ENCODE data around the gene BBS4. TPM values are rescaled to one million over a fixed set of nuclear protein-coding genes. Genes with fewer than 3 reads are reported as not detected.

BBS4 gene
- total and polyA plus RNA-seq, 8 donors = 8.6 to 19.2 (median 10.4) TPM

- Histone ChIP-seq H3K9me3 (no peaks in the 10 kb centered on the region), H3K4me3 (no peak overlapping the region), H3K36me3 (no peaks in the 10 kb centered on the region), H3K27me3 (no peaks in the 10 kb centered on the region), H3K27ac (no peak overlapping the region), H3K4me1 (peaks cover 10 to 22% (median 13%) of the 10 kb centered on the region in 3 donors)
- 79 to 92% methylated on average over 4 of the region's 4 CpGs for WGBS, 2 donors
- DNase-seq = no peak
- intact Hi-C loops (cut with DNase I) = loop anchor here in 1 of 3 donors (10.0 kb wide), 1 partner anchor 289 kb away; no protein-coding TSS in a partner anchor
- no peak for TF ChIP-seq CTCF (IDR thresholded peaks at IDR 0.05)
- no peak for ATAC-seq
- FAIRE-seq = no peak
Measured at GRCh38 chr15:72785432-72785831, 99.4 kb downstream of the BBS4 start.

GRCh38 chr15:72785841-72786240 is 99.8 kb downstream of the BBS4 start:
- Histone ChIP-seq H3K9me3 (no peaks in the 10 kb centered on the region), H3K27ac (no peak overlapping the region), H3K36me3 (no peaks in the 10 kb centered on the region), H3K27me3 (no peaks in the 10 kb centered on the region), H3K4me1 (peaks cover 10 to 18% (median 10%) of the 10 kb centered on the region in 3 donors), H3K4me3 (no peak overlapping the region)
- intact Hi-C loops (cut with DNase I) = loop anchor here in 1 of 3 donors (10.0 kb wide), 1 partner anchor 289 kb away; no protein-coding TSS in a partner anchor
- no peak for TF ChIP-seq CTCF (IDR thresholded peaks at IDR 0.05)
- ATAC-seq (no peak), FAIRE-seq (no peak), DNase-seq (no peak)
- WGBS, 2 donors = 90 to 97% methylated on average over 2 of the region's 2 CpGs

- 90 to 91% methylated on average over 4 of the region's 4 CpGs for WGBS, 2 donors
- intact Hi-C loops (cut with DNase I) = loop anchor here in 1 of 3 donors (10.0 kb wide), 1 partner anchor 289 kb away; no protein-coding TSS in a partner anchor
- Histone ChIP-seq H3K27ac (no peak overlapping the region), H3K4me3 (no peak overlapping the region), H3K27me3 (no peaks in the 10 kb centered on the region), H3K36me3 (no peaks in the 10 kb centered on the region), H3K9me3 (no peaks in the 10 kb centered on the region), H3K4me1 (peaks cover 7 to 14% (median 10%) of the 10 kb centered on the region in 3 donors)
- no peak for TF ChIP-seq CTCF (IDR thresholded peaks at IDR 0.05)
- ATAC-seq (no peak), DNase-seq (no peak), FAIRE-seq (no peak)
Measured at GRCh38 chr15:72786242-72786641, 100.2 kb downstream of the BBS4 start.

GRCh38 chr15:72786676-72787345 is 100.8 kb downstream of the BBS4 start:
- Histone ChIP-seq H3K4me3 (no peak overlapping the region), H3K4me1 (peaks cover 7 to 11% (median 8%) of the 10 kb centered on the region in 3 donors), H3K27ac (no peak overlapping the region), H3K9me3 (no peaks in the 10 kb centered on the region), H3K36me3 (no peaks in the 10 kb centered on the region), H3K27me3 (no peaks in the 10 kb centered on the region)
- no peak for TF ChIP-seq CTCF (IDR thresholded peaks at IDR 0.05)
- FAIRE-seq (no peak), DNase-seq (no peak), ATAC-seq (no peak)
- intact Hi-C loops (cut with DNase I) = loop anchor here in 1 of 3 donors (10.0 kb wide), 1 partner anchor 288 kb away; no protein-coding TSS in a partner anchor
- WGBS, 2 donors = 79 to 80% methylated on average over 8 of the region's 8 CpGs

GRCh38 chr15:72787526-72787925 is 101.5 kb downstream of the BBS4 start:
- H3K27me3 ChIP-seq = no peaks in the 10 kb centered on the region
- intact Hi-C loops (cut with DNase I) = loop anchor here in 1 of 3 donors (10.0 kb wide), 1 partner anchor 287 kb away; no protein-coding TSS in a partner anchor
- no peaks in the 10 kb centered on the region for H3K9me3 ChIP-seq
- FAIRE-seq (no peak), DNase-seq (no peak), ATAC-seq (no peak)
- peaks cover under 1 to 7% (median 5%) of the 10 kb centered on the region in 3 donors for H3K4me1 ChIP-seq
- H3K36me3 ChIP-seq = no peaks in the 10 kb centered on the region
- no peak for TF ChIP-seq CTCF (IDR thresholded peaks at IDR 0.05)
- no peak overlapping the region for H3K4me3 ChIP-seq
- 83 to 91% methylated on average over 1 of the region's 1 CpG for WGBS, 2 donors
- no peak overlapping the region for H3K27ac ChIP-seq
